Neural progenitor cell (in vitro differentiated cells): ENCODE data around the gene STXBP5. TPM values are rescaled to one million over a fixed set of nuclear protein-coding genes. Genes with fewer than 3 reads are reported as not detected.
"Not testable (repeated sequence)": the region's sequence is repeated elsewhere in the genome, so short reads cannot be mapped to it uniquely, and the experiment has no call there.

Source experiments
- DNase-seq: peaks from one replicate; pipeline ENCODE4 v3.0.0-alpha.2; 2016; ENCODE audit warnings: low spot score
- H2AFZ ChIP-seq: fragments of 200-600 bp; sonication (generic); replicated peaks from 2 replicates; pipeline ENCODE4 v1.6.1; 2016; ENCODE audit warnings: antibody characterized with exemption
- H3F3A ChIP-seq: fragments of 200-600 bp; sonication (generic); 2 replicates; pipeline ENCODE4 v1.6.1; 2016; ENCODE audit warnings: antibody characterized with exemption, low read depth
- H3K27ac ChIP-seq: fragments of 200-600 bp; sonication (generic); 2 replicates; pipeline ENCODE4 v1.5.1; 2016; ENCODE audit warnings: mild to moderate bottlenecking
- H3K27me3 ChIP-seq: fragments of 200-600 bp; sonication (generic); 2 replicates; pipeline ENCODE4 v1.6.1; 2016; ENCODE audit warnings: mild to moderate bottlenecking, moderate library complexity
- H3K36me3 ChIP-seq: fragments of 200-600 bp; sonication (generic); 2 replicates; pipeline ENCODE4 v1.5.1; 2016
- H3K4me1 ChIP-seq: fragments of 200-600 bp; sonication (generic); 2 replicates; pipeline ENCODE4 v1.6.1; 2016; ENCODE audit warnings: mixed run types
- H3K4me2 ChIP-seq: fragments of 200-600 bp; sonication (generic); 2 replicates; pipeline ENCODE4 v1.6.1; 2016
- H3K4me3 ChIP-seq: fragments of 200-600 bp; sonication (generic); 2 replicates; pipeline ENCODE4 v1.5.1; 2016
- H3K79me2 ChIP-seq: fragments of 200-600 bp; sonication (generic); 2 replicates; pipeline ENCODE4 v1.6.1; 2016; ENCODE audit warnings: low read depth
- H3K9ac ChIP-seq: fragments of 200-600 bp; sonication (generic); 2 replicates; pipeline ENCODE4 v1.6.1; 2016
- H3K9me3 ChIP-seq: fragments of 200-600 bp; sonication (generic); 2 replicates; pipeline ENCODE4 v1.5.1; 2016; ENCODE audit warnings: low read depth
- H4K20me1 ChIP-seq: fragments of 200-600 bp; sonication (generic); 2 replicates; pipeline ENCODE4 v1.6.1; 2016; ENCODE audit warnings: low read depth
- H3K27ac Mint-ChIP-seq: 3 replicates; pipeline ENCODE4 v1.8.0; 2021; ENCODE audit warnings: mixed read lengths
- H3K27me3 Mint-ChIP-seq: 2 replicates; pipeline ENCODE4 v1.8.0; 2022; ENCODE audit warnings: low read depth, mild to moderate bottlenecking, inconsistent platforms, moderate library complexity, mixed read lengths; ENCODE audit not compliant: insufficient read depth
- H3K36me3 Mint-ChIP-seq: 3 replicates; pipeline ENCODE4 v1.8.0; 2021; ENCODE audit warnings: mixed read lengths
- H3K4me1 Mint-ChIP-seq: 3 replicates; pipeline ENCODE4 v1.8.0; 2021; ENCODE audit warnings: mixed read lengths
- H3K4me3 Mint-ChIP-seq: 3 replicates; pipeline ENCODE4 v1.8.0; 2021; ENCODE audit warnings: mild to moderate bottlenecking, moderate library complexity, mixed read lengths
- H3K9me3 Mint-ChIP-seq: 3 replicates; pipeline ENCODE4 v1.8.0; 2020; ENCODE audit warnings: mixed read lengths
- EZH2 ChIP-seq: fragments of 200-600 bp; sonication (generic); IDR thresholded peaks from 2 replicates; pipeline ENCODE4 v1.6.1; 2017; ENCODE audit warnings: antibody characterized with exemption, mild to moderate bottlenecking, moderate library complexity
- EZH2phosphoT487 ChIP-seq: fragments of 200-600 bp; sonication (generic); IDR thresholded peaks from 2 replicates; pipeline ENCODE4 v1.6.1; 2017; ENCODE audit warnings: antibody characterized with exemption
- total RNA-seq: library from RNA; depleted of rRNA; stranded (reverse); fragments of >200 nt; gene quantifications from 2 replicates; pipeline ENCODE4 v1.2.3, GENCODE V29; 2015; ENCODE audit warnings: low replicate concordance
- TF ChIP-seq, protein P1 (sequence below): fragments of 200-600 bp; sonication (generic); IDR thresholded peaks from 2 replicates; pipeline ENCODE4 v1.5.1; 2017; ENCODE audit warnings: antibody characterized with exemption, mild to moderate bottlenecking

Gene STXBP5
- total RNA-seq, 1 donor from 2014 or later, result 12.0 TPM

DNA sequence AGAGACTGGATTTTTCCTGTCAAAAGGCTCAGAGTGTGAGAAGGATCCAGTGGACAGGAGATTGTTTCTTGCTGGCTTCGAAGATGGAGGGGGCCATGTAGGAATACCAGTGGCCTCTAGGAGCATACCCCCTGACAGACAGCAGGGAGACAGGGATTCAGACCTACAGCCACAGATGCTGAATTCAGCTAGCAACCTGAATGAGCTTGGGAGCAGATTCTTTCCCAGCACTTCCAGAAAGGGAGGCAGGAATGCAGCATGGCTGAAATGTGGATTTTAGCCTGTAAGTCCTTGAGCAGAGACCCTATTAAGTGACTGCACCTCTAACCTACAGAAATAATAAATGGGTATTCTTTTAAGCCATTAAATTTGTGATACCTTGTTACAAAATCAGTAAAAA, 44.6 kb downstream of the STXBP5 start:
- Histone ChIP-seq H3K4me1 (peaks cover 32% of the 10 kb centered on the region), H2AFZ (no peak overlapping the region), H3K79me2 (no peaks in the 10 kb centered on the region), H3K9me3 (peaks cover 3% of the 10 kb centered on the region), H3K4me2 (peak overlapping the region; percentile 36), H3K9ac (no peak overlapping the region), H3K27me3 (no peaks in the 10 kb centered on the region), H3K4me3 (no peak overlapping the region), H3K36me3 (peaks cover 8% of the 10 kb centered on the region), H3F3A (peaks cover 27% of the 10 kb centered on the region), H3K27ac (peak overlapping the region; percentile 88), H4K20me1 (no peaks in the 10 kb centered on the region)
- H3K4me1 Mint-ChIP-seq, result peaks cover 19% of the 10 kb centered on the region
- no peak overlapping the region for H3K4me3 Mint-ChIP-seq
- peaks cover 29% of the 10 kb centered on the region for H3K36me3 Mint-ChIP-seq
- TF ChIP-seq, protein P1, sequence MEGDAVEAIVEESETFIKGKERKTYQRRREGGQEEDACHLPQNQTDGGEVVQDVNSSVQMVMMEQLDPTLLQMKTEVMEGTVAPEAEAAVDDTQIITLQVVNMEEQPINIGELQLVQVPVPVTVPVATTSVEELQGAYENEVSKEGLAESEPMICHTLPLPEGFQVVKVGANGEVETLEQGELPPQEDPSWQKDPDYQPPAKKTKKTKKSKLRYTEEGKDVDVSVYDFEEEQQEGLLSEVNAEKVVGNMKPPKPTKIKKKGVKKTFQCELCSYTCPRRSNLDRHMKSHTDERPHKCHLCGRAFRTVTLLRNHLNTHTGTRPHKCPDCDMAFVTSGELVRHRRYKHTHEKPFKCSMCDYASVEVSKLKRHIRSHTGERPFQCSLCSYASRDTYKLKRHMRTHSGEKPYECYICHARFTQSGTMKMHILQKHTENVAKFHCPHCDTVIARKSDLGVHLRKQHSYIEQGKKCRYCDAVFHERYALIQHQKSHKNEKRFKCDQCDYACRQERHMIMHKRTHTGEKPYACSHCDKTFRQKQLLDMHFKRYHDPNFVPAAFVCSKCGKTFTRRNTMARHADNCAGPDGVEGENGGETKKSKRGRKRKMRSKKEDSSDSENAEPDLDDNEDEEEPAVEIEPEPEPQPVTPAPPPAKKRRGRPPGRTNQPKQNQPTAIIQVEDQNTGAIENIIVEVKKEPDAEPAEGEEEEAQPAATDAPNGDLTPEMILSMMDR, result no peak
- TF ChIP-seq EZH2phosphoT487 (no peak), EZH2 (no peak)
- DNase-seq, result peak; percentile 39
- H3K9me3 Mint-ChIP-seq, result peaks cover 23% of the 10 kb centered on the region
- H3K27ac Mint-ChIP-seq, result no peak overlapping the region
- H3K27me3 Mint-ChIP-seq, result peaks cover 6% of the 10 kb centered on the region

DNA sequence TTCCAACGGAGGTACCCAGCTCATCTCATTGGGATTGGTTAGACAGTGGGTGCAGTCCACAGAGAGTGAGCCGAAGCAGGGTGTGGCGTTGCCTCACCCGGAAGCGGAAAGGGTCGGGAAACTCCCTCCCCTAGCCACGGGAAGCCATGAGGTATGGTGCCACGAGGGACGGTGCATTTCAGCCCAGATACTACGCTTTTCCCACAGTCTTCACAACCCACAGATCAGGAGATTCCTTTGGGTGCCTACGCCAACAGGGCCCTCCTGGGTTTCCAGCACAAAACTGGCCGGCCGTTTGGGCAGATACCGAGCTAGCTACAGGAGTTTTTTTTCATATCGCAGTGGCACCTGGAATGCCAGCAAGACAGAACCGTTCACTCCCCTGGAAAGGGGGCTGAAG, 46.9 kb downstream of the STXBP5 start:
- H3K27me3 Mint-ChIP-seq, result peaks cover 6% of the 10 kb centered on the region
- no peak for DNase-seq
- Histone ChIP-seq H3K9me3 (peaks cover 3% of the 10 kb centered on the region), H3K79me2 (no peaks in the 10 kb centered on the region), H3K27me3 (no peaks in the 10 kb centered on the region), H3K4me2 (no peak overlapping the region), H3F3A (peaks cover 27% of the 10 kb centered on the region), H3K4me1 (peaks cover 27% of the 10 kb centered on the region), H3K9ac (no peak overlapping the region), H4K20me1 (no peaks in the 10 kb centered on the region), H3K36me3 (peaks cover 8% of the 10 kb centered on the region), H2AFZ (no peak overlapping the region), H3K27ac (no peak overlapping the region), H3K4me3 (no peak overlapping the region)
- no peak overlapping the region for H3K27ac Mint-ChIP-seq
- H3K4me1 Mint-ChIP-seq, result peaks cover 17% of the 10 kb centered on the region
- H3K4me3 Mint-ChIP-seq, result no peak overlapping the region
- H3K9me3 Mint-ChIP-seq, result peaks cover 23% of the 10 kb centered on the region
- peaks cover 31% of the 10 kb centered on the region for H3K36me3 Mint-ChIP-seq
- TF ChIP-seq EZH2phosphoT487 (no peak), EZH2 (no peak)
- TF ChIP-seq, protein P1, result no peak

DNA sequence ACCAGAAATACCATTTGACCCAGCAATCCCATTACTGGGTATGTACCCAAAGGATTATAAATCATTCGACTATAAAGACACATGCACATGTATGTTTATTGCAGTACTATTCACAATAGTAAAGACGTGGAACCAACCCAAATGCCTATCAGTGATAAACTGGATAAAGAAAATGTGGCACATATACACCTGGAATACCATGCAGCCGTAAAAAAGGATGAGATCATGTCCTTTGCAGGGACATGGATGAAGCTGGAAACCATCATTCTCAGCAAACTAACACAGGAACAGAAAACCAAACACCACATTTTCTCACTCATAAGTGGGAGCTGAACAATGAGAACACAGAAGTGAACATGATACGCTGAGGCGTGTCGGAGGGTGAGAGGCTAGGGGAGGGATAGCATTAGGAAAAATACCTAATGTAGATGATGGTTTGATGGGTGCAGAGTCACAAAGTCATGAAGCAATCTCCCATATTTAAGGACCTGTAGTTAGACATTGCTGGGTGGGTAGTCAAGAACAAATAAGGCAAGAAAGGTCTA, 50.8 kb downstream of the STXBP5 start:
- H3K79me2 ChIP-seq, H3K36me3 ChIP-seq, H2AFZ ChIP-seq, DNase-seq, H3K27me3 ChIP-seq, H3K4me3 Mint-ChIP-seq, H3K9me3 ChIP-seq, H3K27ac ChIP-seq, H3K4me1 ChIP-seq, H4K20me1 ChIP-seq, H3F3A ChIP-seq, H3K27ac Mint-ChIP-seq, H3K4me2 ChIP-seq, H3K4me3 ChIP-seq, H3K9ac ChIP-seq, H3K4me1 Mint-ChIP-seq, H3K27me3 Mint-ChIP-seq: not testable (repeated sequence)
- Mint-ChIP-seq H3K36me3 (peaks cover 32% of the 10 kb centered on the region), H3K9me3 (peaks cover 23% of the 10 kb centered on the region)

DNA sequence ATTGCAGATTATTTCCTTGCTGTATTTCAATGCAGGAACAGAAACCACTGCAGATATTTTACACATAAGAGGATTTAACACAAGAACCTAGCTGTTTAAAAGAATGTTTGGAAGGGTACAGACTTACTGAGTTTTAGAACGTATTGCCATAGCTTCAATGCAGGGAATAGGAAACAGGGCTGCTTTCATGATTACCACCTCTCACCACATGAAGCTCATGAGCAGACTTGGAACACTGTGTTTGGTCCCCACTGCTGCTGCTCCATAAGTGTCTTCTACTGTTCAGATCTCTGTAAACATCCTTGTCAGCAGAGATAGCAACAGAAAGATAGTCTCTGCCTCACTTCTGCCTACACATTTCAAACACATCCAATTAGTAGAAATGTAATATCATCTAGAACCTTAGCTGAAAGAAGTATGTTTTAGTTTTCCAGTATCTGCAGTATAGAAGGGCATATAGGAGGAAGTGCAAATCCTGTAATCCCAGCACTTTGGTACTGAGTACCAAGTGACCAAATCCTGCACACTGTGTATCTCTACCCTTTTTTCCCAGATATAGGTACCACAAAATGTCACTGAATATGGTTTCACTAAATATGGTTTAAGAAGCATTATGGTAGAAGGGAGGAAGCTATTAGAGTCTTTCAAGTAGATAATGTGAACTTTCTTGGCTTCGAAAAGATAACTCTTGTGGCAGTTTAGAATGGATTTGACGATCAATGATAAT, 51.9 kb downstream of the STXBP5 start:
- Mint-ChIP-seq H3K9me3 (peaks cover 17% of the 10 kb centered on the region), H3K27me3 (peaks cover 6% of the 10 kb centered on the region), H3K36me3 (peaks cover 25% of the 10 kb centered on the region), H3K27ac (no peak overlapping the region), H3K4me1 (no peaks in the 10 kb centered on the region), H3K4me3 (no peak overlapping the region)
- no peaks in the 10 kb centered on the region for H3K27me3 ChIP-seq
- H3K9ac ChIP-seq, result no peak overlapping the region
- no peaks in the 10 kb centered on the region for H4K20me1 ChIP-seq
- no peak overlapping the region for H3K27ac ChIP-seq
- H3K4me1 ChIP-seq, result no peaks in the 10 kb centered on the region
- H3K4me3 ChIP-seq, result no peak overlapping the region
- TF ChIP-seq EZH2phosphoT487 (no peak), EZH2 (no peak)
- TF ChIP-seq, protein P1, result no peak
- peaks cover 6% of the 10 kb centered on the region for H3K36me3 ChIP-seq
- H3K4me2 ChIP-seq, result no peak overlapping the region
- no peak for DNase-seq
- no peaks in the 10 kb centered on the region for H3F3A ChIP-seq
- no peaks in the 10 kb centered on the region for H3K9me3 ChIP-seq
- H3K79me2 ChIP-seq, result no peaks in the 10 kb centered on the region
- H2AFZ ChIP-seq, result no peak overlapping the region
